Measurements from ENCODE around the gene FCHSD2.

- TF ChIP-seq TARDBP (IDR thresholded peaks at IDR 0.05) = no peak
- TF ChIP-seq HDGF (IDR thresholded peaks at IDR 0.05; ENCODE audit: borderline replicate concordance) = no peak
- no peak for TF ChIP-seq FOXK2 (IDR thresholded peaks at IDR 0.05)
- TF ChIP-seq BHLHE40 (IDR thresholded peaks at IDR 0.05; ENCODE audit: borderline replicate concordance) = no peak
- TF ChIP-seq FOXA1 (IDR thresholded peaks at IDR 0.05) = no peak
- TF ChIP-seq SP1 (IDR thresholded peaks at IDR 0.05) = no peak
- TF ChIP-seq NFRKB (IDR thresholded peaks at IDR 0.05) = no peak
- no peak for TF ChIP-seq PKNOX1 (IDR thresholded peaks at IDR 0.05)
- TF ChIP-seq L3MBTL2 (conservative IDR thresholded peaks at IDR 0.05) = no peak
- no peak for TF ChIP-seq ELF4 (IDR thresholded peaks at IDR 0.05)
Observed at GRCh38 chr11:73184953-73185671, 43.0 kb upstream of the FCHSD2 start.
